Smooth muscle cell (in vitro differentiated cells): ENCODE measurements around the gene MCOLN1. TPM values are rescaled to one million over a fixed set of nuclear protein-coding genes. Genes with fewer than 3 reads are reported as not detected.

ENCODE experiments used
- DNase-seq: peaks from one replicate; lab custom pipeline; 2025; ENCODE audit not compliant: unreplicated experiment; lab: John Stamatoyannopoulos, UW
- H2AFZ ChIP-seq: fragments of 200-600 bp; sonication (generic); 2 replicates; pipeline ENCODE4 v1.6.0; 2016; ENCODE audit warnings: antibody characterized with exemption, low read depth, mild to moderate bottlenecking
- H3F3A ChIP-seq: fragments of 200-600 bp; sonication (generic); 2 replicates; pipeline ENCODE4 v1.6.0; 2017; ENCODE audit warnings: antibody characterized with exemption, low read depth
- H3K27ac ChIP-seq: fragments of 200-600 bp; sonication (generic); 2 replicates; pipeline ENCODE4 v1.5.1; 2016; ENCODE audit warnings: low read depth, mild to moderate bottlenecking
- H3K27me3 ChIP-seq: fragments of 200-600 bp; sonication (generic); 2 replicates; pipeline ENCODE4 v1.6.1; 2016; ENCODE audit warnings: low read depth, mild to moderate bottlenecking
- H3K36me3 ChIP-seq: fragments of 200-600 bp; sonication (generic); 2 replicates; pipeline ENCODE4 v1.5.1; 2016; ENCODE audit warnings: low read depth
- H3K4me1 ChIP-seq: fragments of 200-600 bp; sonication (generic); 2 replicates; pipeline ENCODE4 v1.5.1; 2016; ENCODE audit warnings: low read depth
- H3K4me2 ChIP-seq: fragments of 200-600 bp; sonication (generic); 2 replicates; pipeline ENCODE4 v1.6.0; 2016; ENCODE audit warnings: mild to moderate bottlenecking
- H3K4me3 ChIP-seq: fragments of 200-600 bp; sonication (generic); 2 replicates; pipeline ENCODE4 v1.5.1; 2016; ENCODE audit warnings: mild to moderate bottlenecking
- H3K79me2 ChIP-seq: fragments of 200-600 bp; sonication (generic); 2 replicates; pipeline ENCODE4 v1.6.0; 2016; ENCODE audit warnings: low read depth, mild to moderate bottlenecking
- H3K9ac ChIP-seq: fragments of 200-600 bp; sonication (generic); 2 replicates; pipeline ENCODE4 v1.6.0; 2016; ENCODE audit warnings: low read depth
- H3K9me3 ChIP-seq: fragments of 200-600 bp; sonication (generic); replicated peaks from 2 replicates; pipeline ENCODE4 v1.5.1; 2016; ENCODE audit warnings: low read depth
- H4K20me1 ChIP-seq: fragments of 200-600 bp; sonication (generic); 2 replicates; pipeline ENCODE4 v1.6.0; 2016; ENCODE audit warnings: low read depth
- CTCF ChIP-seq: fragments of 200-600 bp; sonication (generic); IDR thresholded peaks from 2 replicates; pipeline ENCODE4 v1.5.1; 2017; ENCODE audit warnings: borderline replicate concordance, mild to moderate bottlenecking, antibody characterized with exemption; ENCODE audit not compliant: insufficient read depth, poor library complexity, severe bottlenecking
- WGBS: methylation state at CpG from one replicate; pipeline ENCODE4 v1.1.7; 2016; ENCODE audit warnings: low lambda C conversion rate; 5-methylcytosine and 5-hydroxymethylcytosine counted together
- polyA plus RNA-seq: library from polyadenylated mRNA; unstranded; fragments of >200 nt; fragmentation: Nextera tagmentation; extraction: Ambion mirVana; gene quantifications from 2 replicates; pipeline ENCODE4 v1.2.1, GENCODE V29; 2016
- total RNA-seq: library from RNA; depleted of rRNA; stranded (reverse); fragments of >200 nt; gene quantifications from 2 replicates; pipeline ENCODE4 v1.2.3, GENCODE V29; 2014

Gene MCOLN1
- total RNA-seq (5.5 and 9.8 TPM in 2 replicates), polyA plus RNA-seq (19.2 and 35.2 TPM in 2 replicates)

- H4K20me1 ChIP-seq = no peaks in the 10 kb centered on the region
- peak within 1 kb of the TSS; percentile 84 for H3K9ac ChIP-seq
- H3K4me3 ChIP-seq = peak within 1 kb of the TSS; percentile 74
- no peaks in the 10 kb centered on the region for H3F3A ChIP-seq
- H3K4me2 ChIP-seq = peak within 1 kb of the TSS; percentile 100
- no peaks in the 10 kb centered on the region for H3K36me3 ChIP-seq
- H2AFZ ChIP-seq = peak within 1 kb of the TSS; percentile 86
- peak; percentile 94 for DNase-seq
- WGBS = 2% methylated on average over 57 of the region's 65 CpGs
- H3K27me3 ChIP-seq = no peaks in the 10 kb centered on the region
- H3K9me3 ChIP-seq = no peaks in the 10 kb centered on the region
- no peak within 1 kb of the TSS for H3K27ac ChIP-seq
- H3K79me2 ChIP-seq = no peaks in the 10 kb centered on the region
- TF ChIP-seq CTCF = no peak
- peaks cover 7% of the 10 kb centered on the region for H3K4me1 ChIP-seq
Measured at GRCh38 chr19:7522072-7522922, at the start of gene MCOLN1. TSS of gene MCOLN1 (plus strand) at chr19:7522624. CDS start at chr19:7522751, 127 bp downstream.

GRCh38 chr19:7475665-7476064 lies 46.8 kb upstream of the MCOLN1 start:
- no peaks in the 10 kb centered on the region for H3K36me3 ChIP-seq
- H3K27me3 ChIP-seq = no peaks in the 10 kb centered on the region
- no peaks in the 10 kb centered on the region for H4K20me1 ChIP-seq
- H3K79me2 ChIP-seq = no peaks in the 10 kb centered on the region
- peaks cover 5% of the 10 kb centered on the region for H3K4me1 ChIP-seq
- no peak overlapping the region for H3K27ac ChIP-seq
- no peaks in the 10 kb centered on the region for H3K9me3 ChIP-seq
- H3K4me2 ChIP-seq = no peak overlapping the region
- no peak overlapping the region for H2AFZ ChIP-seq
- no peak for DNase-seq
- WGBS = 98% methylated on average over 5 of the region's 6 CpGs
- no peak for TF ChIP-seq CTCF
- H3K4me3 ChIP-seq = no peak overlapping the region
- H3K9ac ChIP-seq = no peak overlapping the region
- no peaks in the 10 kb centered on the region for H3F3A ChIP-seq

GRCh38 chr19:7476241-7476640 lies 46.2 kb upstream of the MCOLN1 start:
- TF ChIP-seq CTCF = no peak
- H3K4me2 ChIP-seq = no peak overlapping the region

More at GRCh38 chr19:7476241-7476640, 46.2 kb upstream of the MCOLN1 start:
- WGBS = 92% methylated on average over 7 of the region's 7 CpGs
- H4K20me1 ChIP-seq = no peaks in the 10 kb centered on the region
- H3K27me3 ChIP-seq = no peaks in the 10 kb centered on the region
- H3K36me3 ChIP-seq = no peaks in the 10 kb centered on the region
- no peaks in the 10 kb centered on the region for H3F3A ChIP-seq
- peaks cover 5% of the 10 kb centered on the region for H3K4me1 ChIP-seq
- H2AFZ ChIP-seq = no peak overlapping the region
- no peak overlapping the region for H3K27ac ChIP-seq
- no peak overlapping the region for H3K9ac ChIP-seq
- DNase-seq = no peak
- H3K9me3 ChIP-seq = no peaks in the 10 kb centered on the region
- H3K4me3 ChIP-seq = no peak overlapping the region
- no peaks in the 10 kb centered on the region for H3K79me2 ChIP-seq
